Measurements from ENCODE around the gene PRKAA1. TPM values are rescaled to one million over a fixed set of nuclear protein-coding genes. Genes with fewer than 3 reads are reported as not detected.

Gene PRKAA1
- total and polyA plus RNA-seq, 2 of the 13 experiments (the other 11 are each of a cell fraction or from before 2014, with no cell fraction given) = 36.6 to 58.0 TPM

GRCh38 chr5:40834391-40834848, 36.2 kb upstream of the PRKAA1 start (continued):
- TF ChIP-seq ZNF44 (CRISPR knock-in tag; IDR thresholded peaks at IDR 0.05) (no peak), ZFP37 (CRISPR knock-in tag; IDR thresholded peaks at IDR 0.05; ENCODE audit: borderline replicate concordance) (no peak), GATA4 (IDR thresholded peaks at IDR 0.05; ENCODE audit: borderline replicate concordance, low read depth) (no peak), SNAI1 (CRISPR knock-in tag; IDR thresholded peaks at IDR 0.05; ENCODE audit: borderline replicate concordance) (0 out of 2 replicates have a peak, but pooled peaks have one; percentile 5), ZNF687 (CRISPR knock-in tag; IDR thresholded peaks at IDR 0.05) (no peak), ZBTB7A (CRISPR knock-in tag; IDR thresholded peaks at IDR 0.05) (no peak), HOXA9 (CRISPR knock-in tag; IDR thresholded peaks at IDR 0.05; ENCODE audit: borderline replicate concordance) (peak; percentile 5; the same call in 1 of the 2 replicates), ZNF674 (CRISPR knock-in tag; IDR thresholded peaks at IDR 0.05; ENCODE audit: low read depth) (0 out of 2 replicates have a peak, but pooled peaks have one; percentile 11), CENPT (CRISPR knock-in tag; IDR thresholded peaks at IDR 0.05; ENCODE audit: low read depth) (0 out of 2 replicates have a peak, but pooled peaks have one; percentile 3), NR1H2 (CRISPR knock-in tag; IDR thresholded peaks at IDR 0.05; ENCODE audit: borderline replicate concordance, low read depth) (no peak), KDM4B (CRISPR knock-in tag; IDR thresholded peaks at IDR 0.05) (no peak), RFXANK (CRISPR knock-in tag; IDR thresholded peaks at IDR 0.05) (no peak), ZNF616 (CRISPR knock-in tag; IDR thresholded peaks at IDR 0.05; ENCODE audit: low read depth) (no peak), USF2 (IDR thresholded peaks at IDR 0.05; ENCODE audit: low read depth, low read length) (no peak), USF2 (CRISPR knock-in tag; IDR thresholded peaks at IDR 0.05; ENCODE audit: borderline replicate concordance) (peak; percentile 23; the same call in 1 of the 2 replicates), CCDC6 (CRISPR knock-in tag; IDR thresholded peaks at IDR 0.05) (no peak), ZNF207 (IDR thresholded peaks at IDR 0.05; ENCODE audit: borderline replicate concordance) (no peak), ZNF232 (CRISPR knock-in tag; IDR thresholded peaks at IDR 0.05; ENCODE audit: borderline replicate concordance) (no peak), RFX1 (IDR thresholded peaks at IDR 0.05) (no peak), ZNF564 (CRISPR knock-in tag; IDR thresholded peaks at IDR 0.05) (peak; percentile 19; the same call in 1 of the 2 replicates)
- TF ChIP-seq, protein P1, sequence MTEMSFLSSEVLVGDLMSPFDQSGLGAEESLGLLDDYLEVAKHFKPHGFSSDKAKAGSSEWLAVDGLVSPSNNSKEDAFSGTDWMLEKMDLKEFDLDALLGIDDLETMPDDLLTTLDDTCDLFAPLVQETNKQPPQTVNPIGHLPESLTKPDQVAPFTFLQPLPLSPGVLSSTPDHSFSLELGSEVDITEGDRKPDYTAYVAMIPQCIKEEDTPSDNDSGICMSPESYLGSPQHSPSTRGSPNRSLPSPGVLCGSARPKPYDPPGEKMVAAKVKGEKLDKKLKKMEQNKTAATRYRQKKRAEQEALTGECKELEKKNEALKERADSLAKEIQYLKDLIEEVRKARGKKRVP (CRISPR knock-in tag; IDR thresholded peaks at IDR 0.05) = 0 out of 4 replicates have a peak, but pooled peaks of 1 of the 2 experiments have one; percentile 7

All from HepG2 (cell line).